GM18873 (cell line): ENCODE measurements around the gene CD38.
"Not testable (repeated sequence)": the region's sequence is repeated elsewhere in the genome, so short reads cannot be mapped to it uniquely, and the experiment has no call there.

Experiments used
- ATAC-seq: cut with Tn5 transposase; IDR thresholded peaks from one replicate; pipeline ENCODE4 v1.9.1; 2021; ENCODE audit warnings: mild to moderate bottlenecking, moderate library complexity, moderate number of reproducible peaks; ENCODE audit not compliant: unreplicated experiment, low FRiP score

CD38 gene

DNA sequence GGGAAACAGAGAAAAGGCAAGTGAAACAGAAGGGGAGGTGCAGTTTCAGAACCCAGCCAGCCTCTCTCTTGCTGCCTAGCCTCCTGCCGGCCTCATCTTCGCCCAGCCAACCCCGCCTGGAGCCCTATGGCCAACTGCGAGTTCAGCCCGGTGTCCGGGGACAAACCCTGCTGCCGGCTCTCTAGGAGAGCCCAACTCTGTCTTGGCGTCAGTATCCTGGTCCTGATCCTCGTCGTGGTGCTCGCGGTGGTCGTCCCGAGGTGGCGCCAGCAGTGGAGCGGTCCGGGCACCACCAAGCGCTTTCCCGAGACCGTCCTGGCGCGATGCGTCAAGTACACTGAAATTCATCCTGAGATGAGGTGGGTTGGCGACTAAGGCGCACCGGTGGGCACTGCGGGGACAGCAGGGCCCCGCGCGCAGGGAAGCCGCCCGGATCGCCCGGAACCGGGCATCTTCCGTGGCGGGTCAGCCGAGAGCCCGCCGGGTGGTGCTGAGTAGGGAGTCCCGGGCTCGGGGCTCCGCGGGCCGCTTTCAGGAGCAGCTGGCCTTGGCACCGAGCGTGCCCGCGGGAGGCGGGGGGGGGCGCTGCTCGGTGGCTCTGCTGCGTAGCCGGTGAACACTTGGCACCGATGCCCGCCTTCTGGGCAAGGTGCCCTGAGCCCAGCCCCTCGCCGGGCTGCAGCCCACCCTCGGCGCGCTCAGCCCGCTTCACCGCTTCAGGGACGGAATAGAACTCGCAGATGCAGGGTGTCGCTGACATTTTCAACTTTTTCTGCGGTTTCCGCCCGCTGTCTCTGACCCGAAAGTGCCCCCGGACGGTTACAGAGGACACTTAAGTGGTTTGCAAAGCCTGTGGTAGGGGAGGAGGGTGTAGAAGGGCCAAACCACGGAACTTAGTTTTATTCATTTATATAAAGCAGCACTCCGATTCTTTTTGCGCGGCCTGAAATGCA, at the start of gene CD38:
CD38 (plus strand) TSS at position 40 of the 953 bp plus-strand sequence; CDS start at position 127, 87 bp downstream.
- ATAC-seq: peak; percentile 67

DNA sequence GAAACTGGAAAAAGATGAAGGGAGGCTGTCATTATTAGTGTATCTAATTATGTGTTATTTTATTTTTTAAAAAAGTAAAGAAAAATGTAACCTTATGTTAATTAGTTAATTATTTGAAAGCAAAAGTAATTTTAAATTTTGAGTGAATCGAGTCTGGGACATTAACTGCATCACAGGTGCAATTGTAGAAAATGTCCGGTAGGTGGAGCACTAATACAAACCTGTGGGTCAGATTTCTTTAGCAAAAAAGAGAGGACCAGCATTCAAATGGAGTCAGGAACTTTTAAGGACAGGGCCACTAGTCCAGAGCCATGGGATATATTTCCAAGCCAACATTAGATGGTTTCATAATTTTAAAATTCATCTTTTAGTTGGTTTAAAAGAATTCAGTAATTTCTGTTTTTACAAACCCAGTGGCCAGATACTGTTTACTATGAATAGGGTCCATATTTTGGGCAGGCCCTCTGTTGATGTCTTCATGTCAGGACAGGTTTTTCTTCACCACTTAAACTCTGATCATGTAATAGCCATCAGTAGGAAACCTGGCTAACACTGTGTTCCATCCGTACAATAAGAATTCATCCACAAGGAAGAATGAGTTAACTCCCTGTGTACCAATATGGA, 48.1 kb upstream of the CD38 start:
- peak; percentile 64 for ATAC-seq

DNA sequence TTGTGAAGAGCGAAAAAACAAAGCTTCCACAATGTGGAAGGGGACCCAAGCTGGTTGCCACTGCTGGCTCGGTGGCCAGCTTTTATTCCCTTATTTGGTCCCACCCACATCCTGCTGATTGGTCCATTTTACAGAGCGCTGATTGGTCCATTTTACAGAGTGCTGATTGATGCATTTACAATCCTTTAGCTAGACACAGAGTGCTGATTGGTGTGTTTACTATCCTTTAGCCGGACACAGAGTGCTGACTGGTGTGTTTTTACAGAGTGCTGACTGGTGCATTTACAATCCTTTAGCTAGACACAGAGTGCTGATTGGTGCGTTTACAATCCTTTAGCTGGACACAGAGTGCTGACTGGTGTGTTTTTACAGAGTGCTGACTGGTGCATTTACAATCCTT, 45.1 kb upstream of the CD38 start:
- not testable (repeated sequence) for ATAC-seq

- ATAC-seq: no peak
Measured at GRCh38 chr4:15735536-15735935, 42.6 kb upstream of the CD38 start.

DNA sequence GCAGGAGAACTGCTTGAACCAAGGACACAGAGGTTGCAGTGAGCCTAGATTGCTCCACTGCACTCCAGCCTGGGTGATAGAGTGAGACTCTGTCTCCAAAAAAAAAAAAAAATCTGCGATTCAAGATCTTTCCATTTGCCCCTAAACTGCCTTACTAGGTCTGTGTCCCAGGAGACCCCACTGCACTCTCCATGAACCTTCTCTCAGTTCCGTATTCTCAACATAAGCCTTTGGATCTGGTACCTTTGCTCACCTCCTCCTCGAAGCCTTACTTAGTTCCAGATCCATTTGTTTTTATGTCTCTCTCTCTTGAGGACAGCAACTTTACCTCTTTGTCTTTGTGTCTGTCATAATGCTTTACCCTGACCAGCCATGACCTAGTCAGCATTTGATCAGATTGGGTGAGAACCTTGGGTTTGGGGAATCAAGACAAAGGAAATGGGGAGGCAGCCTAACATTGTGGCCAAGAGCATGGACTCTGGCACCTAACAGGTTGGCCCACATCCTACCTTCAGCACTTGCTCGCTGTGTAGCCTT, 41.5 kb upstream of the CD38 start:
- ATAC-seq: no peak

GRCh38 chr4:15737255-15737654, 40.9 kb upstream of the CD38 start:
- no peak for ATAC-seq

DNA sequence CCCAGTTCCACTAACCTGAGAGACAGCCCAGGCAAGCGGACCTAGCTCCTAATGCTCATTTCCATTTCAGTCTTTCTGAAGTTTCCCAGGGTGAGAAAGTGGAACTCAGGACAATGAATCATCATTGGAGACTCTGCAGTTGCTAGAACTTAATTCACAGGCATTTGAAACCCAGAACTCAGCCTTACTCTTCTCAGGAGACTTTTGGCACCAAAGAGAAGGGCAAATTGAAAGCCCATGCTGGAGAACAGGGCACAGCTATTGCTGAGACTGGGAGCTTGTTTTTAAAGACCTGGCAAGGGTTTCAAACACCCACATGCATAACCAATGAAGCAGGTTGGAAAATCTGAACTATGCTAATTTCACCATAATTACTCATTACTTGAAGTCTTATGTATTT, 39.3 kb upstream of the CD38 start:
- ATAC-seq: no peak

DNA sequence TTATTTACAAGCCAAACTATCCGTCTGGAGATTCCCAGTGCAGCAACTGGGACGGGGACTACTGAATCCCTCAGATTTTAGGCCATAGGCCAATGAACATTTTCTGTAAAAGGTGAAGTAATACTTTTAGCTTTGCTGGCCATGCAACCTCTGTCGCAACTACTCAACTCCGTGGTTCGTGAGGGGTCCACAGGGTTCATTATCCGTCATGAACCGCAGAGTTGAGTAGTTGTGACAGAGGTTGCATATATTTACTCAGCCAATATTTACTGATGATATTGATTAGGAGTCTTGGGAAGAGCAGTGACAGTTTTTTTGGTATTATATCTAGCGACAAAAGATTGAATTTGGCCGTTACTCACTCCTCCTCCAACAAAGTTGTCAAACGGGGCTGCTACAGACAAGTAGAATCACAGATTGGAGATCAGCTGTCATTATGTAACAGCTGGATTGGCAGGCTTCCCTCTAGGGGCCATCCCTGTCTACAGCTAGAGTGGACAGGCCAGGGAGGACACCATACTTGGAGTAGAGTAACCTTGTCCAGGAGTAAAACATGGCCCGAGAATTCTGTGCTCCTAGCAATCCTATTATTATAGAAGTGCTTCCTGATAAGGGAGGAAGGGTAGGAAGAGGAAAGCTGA, 37.2 kb upstream of the CD38 start:
- no peak for ATAC-seq

GRCh38 chr4:15742083-15742582, 36.0 kb upstream of the CD38 start:
- ATAC-seq: no peak

- no peak for ATAC-seq
Measured at GRCh38 chr4:15742637-15743036, 35.5 kb upstream of the CD38 start.

- ATAC-seq: no peak
Measured at GRCh38 chr4:15744016-15744545, 34.0 kb upstream of the CD38 start.

GRCh38 chr4:15746110-15746509, 32.0 kb upstream of the CD38 start:
- no peak for ATAC-seq

GRCh38 chr4:15749001-15749400, 29.1 kb upstream of the CD38 start:
- ATAC-seq: no peak

GRCh38 chr4:15751153-15751552, 27.0 kb upstream of the CD38 start:
- no peak for ATAC-seq

DNA sequence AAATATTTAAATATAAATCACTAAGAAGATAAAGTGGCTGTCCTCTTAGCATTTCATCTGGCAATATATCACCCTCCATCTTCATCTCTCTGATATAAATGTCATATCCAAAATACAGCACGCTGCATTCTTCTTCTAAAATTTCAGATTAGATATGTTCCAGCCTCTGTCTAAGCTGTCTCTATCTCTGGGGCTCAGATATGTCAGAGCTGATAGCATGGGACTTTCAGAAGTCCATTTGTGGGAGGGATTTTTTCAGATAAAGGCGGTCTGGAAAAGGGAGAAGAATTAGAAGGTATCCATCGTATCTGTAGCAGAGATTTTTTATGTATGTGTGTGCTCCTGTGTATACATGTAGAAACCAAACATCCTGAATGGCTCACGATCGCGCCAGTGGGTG, 25.0 kb upstream of the CD38 start:
- ATAC-seq: no peak

DNA sequence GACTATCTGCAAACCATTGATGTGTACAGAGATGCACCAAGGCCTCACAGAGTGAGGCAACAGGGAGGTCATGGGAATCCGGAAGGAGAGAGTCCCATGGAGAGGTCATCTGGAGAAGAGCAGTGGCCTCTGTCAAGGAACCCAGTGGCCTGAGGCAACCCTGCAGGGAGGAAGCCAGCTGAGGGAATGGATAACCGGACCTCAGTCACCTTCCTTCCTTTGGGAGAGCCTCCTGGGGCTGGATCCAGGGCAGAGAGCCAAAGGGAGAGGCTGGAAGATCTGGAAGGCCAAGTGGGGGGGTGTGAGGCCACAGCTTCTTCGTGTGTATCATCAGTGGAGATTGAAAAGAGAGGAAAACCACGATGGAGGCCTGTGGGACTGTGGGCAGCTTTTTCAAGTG, 24.3 kb upstream of the CD38 start:
- ATAC-seq: no peak

GRCh38 chr4:15754323-15754722, 23.8 kb upstream of the CD38 start:
- no peak for ATAC-seq

- ATAC-seq: no peak
Measured at GRCh38 chr4:15755321-15756155, 22.6 kb upstream of the CD38 start.

GRCh38 chr4:15756361-15756861, 21.7 kb upstream of the CD38 start:
- peak; percentile 89 for ATAC-seq

DNA sequence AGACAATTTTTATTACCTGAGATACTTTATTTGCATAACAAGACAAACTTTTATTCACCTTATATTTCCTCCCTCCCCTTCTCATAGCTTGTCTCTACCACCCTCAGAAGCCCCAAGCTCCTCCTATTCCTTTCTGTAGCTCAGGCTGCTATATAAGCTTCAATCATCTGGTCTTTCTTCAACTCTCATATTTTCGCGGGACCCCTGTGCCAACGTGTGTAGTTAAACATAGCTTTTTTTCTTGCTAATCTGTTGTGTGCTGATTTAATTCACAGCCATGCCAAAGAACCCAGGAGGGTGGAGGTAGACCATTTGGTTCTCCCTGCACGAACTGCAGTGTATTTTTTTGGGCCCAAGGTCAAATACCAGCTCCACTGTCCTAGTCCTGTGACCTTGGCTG, 21.1 kb upstream of the CD38 start:
- no peak for ATAC-seq
